ENCODE measurements around the gene DMBX1. TPM values are rescaled to one million over a fixed set of nuclear protein-coding genes. Genes with fewer than 3 reads are reported as not detected.

The DMBX1 gene
- total RNA-seq, 2 donors from 2014 or later = 5.7 to 16.6 TPM

DNA sequence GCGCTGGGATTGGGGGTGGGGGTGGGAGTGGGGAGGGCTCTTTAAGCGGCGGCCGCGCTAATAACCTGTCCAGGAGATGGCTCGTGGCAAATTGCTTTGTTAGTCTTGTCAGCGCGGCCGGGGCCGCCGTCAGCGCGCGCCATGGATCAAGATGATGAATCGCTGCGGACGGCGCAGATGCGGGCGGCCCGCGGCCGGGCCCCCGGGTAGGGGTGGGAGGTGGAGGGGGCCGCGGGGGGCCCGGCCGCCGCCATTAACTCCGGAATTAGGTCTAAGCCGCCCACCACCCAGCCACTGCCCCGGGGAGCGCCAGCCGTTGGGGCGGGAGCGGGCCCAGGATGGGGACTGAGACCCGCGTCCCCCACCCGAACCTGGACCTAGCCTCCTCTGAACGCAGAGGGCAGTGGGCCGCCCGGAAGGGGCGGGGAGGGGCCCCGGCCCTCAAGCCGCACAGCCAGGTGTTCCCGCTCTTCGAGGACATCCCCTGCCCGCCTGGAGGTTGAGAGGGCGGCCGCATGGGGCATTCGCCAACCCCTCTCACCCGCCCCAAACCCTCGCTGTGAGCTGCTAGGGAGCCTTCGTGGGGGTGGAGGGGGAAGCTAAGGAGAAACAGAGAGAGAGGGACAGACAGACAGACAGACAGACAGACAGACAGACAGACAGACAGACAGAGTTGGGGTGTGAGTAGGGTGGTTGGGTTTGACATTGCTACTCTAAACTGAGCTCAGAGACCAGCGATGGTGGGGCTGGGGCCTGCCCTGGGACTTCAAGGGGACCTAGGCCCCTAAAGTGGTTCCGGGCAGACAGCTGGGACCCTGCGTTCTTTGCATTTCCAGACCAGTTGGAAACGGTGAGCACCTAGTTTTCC lies 3.8 kb upstream of the DMBX1 start:
- H3K27me3 Mint-ChIP-seq (ENCODE audit: insufficient read depth) = peaks cover 98% of the 10 kb centered on the region
- Histone ChIP-seq H3K27ac (ENCODE audit: low read depth, low read length) (no peak overlapping the region), H3K36me3 (ENCODE audit: control insufficient read depth, insufficient read depth, low read length) (no peaks in the 10 kb centered on the region), H3K9me3 (ENCODE audit: control insufficient read depth, low read length) (no peaks in the 10 kb centered on the region), H3K4me3 (ENCODE audit: low read length) (no peak overlapping the region), H3K4me1 (ENCODE audit: control insufficient read depth, insufficient read depth, low read length) (peaks cover 11% of the 10 kb centered on the region), H3K27me3 (ENCODE audit: control insufficient read depth, insufficient read depth, low read length, poor library complexity, severe bottlenecking) (peaks cover 91% of the 10 kb centered on the region), H3K9ac (ENCODE audit: extremely low read depth, low read length, poor library complexity, severe bottlenecking) (no peak overlapping the region)
- peaks cover 44% of the 10 kb centered on the region for H3K4me1 Mint-ChIP-seq
- 10 to 17% methylated on average over 7 to 57 of the region's 58 CpGs for WGBS, 2 experiments (ENCODE audit: insufficient coverage in 1 of 2, insufficient read length in 1 of 2)
- TF ChIP-seq, protein P1, sequence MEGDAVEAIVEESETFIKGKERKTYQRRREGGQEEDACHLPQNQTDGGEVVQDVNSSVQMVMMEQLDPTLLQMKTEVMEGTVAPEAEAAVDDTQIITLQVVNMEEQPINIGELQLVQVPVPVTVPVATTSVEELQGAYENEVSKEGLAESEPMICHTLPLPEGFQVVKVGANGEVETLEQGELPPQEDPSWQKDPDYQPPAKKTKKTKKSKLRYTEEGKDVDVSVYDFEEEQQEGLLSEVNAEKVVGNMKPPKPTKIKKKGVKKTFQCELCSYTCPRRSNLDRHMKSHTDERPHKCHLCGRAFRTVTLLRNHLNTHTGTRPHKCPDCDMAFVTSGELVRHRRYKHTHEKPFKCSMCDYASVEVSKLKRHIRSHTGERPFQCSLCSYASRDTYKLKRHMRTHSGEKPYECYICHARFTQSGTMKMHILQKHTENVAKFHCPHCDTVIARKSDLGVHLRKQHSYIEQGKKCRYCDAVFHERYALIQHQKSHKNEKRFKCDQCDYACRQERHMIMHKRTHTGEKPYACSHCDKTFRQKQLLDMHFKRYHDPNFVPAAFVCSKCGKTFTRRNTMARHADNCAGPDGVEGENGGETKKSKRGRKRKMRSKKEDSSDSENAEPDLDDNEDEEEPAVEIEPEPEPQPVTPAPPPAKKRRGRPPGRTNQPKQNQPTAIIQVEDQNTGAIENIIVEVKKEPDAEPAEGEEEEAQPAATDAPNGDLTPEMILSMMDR (conservative IDR thresholded peaks at IDR 0.05) = no peak
- no peaks in the 10 kb centered on the region for H3K36me3 Mint-ChIP-seq (ENCODE audit: low read depth)
- peak overlapping the region; percentile 22 for H3K4me3 Mint-ChIP-seq
- no peak for DNase-seq
- no peaks in the 10 kb centered on the region for H3K9me3 Mint-ChIP-seq
- H3K27ac Mint-ChIP-seq = no peak overlapping the region

DNA sequence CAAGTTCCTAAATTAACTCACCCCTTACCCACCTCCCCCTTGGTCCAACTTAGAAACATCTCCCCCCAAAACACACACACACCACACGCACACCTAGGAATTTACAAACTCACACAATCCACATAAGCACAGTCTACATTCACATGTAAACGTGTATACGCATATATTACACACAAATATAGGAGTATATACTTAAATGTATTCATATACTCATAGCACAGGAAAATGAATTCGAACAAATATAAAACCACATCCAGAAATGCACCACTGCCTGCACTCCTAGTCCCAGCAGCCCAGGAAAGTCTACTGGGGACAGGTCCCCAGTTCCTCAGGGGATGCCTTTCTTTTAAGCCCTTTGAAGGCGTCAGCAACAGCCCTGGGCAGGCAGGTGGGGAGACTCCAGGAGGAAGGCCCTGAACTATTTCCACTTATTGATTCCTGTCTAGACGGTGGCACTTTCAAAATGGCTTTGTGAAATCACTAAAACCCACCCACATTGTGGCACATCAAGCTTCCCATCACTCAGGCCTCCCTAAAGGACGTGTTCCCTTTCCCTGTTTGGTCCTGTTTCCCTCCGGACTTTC lies 3.1 kb upstream of the DMBX1 start:
- Mint-ChIP-seq H3K4me3 (peak overlapping the region; percentile 22), H3K36me3 (ENCODE audit: low read depth) (no peaks in the 10 kb centered on the region), H3K27ac (no peak overlapping the region), H3K9me3 (no peaks in the 10 kb centered on the region), H3K27me3 (ENCODE audit: insufficient read depth) (peaks cover 99% of the 10 kb centered on the region), H3K4me1 (peaks cover 42% of the 10 kb centered on the region)
- no peaks in the 10 kb centered on the region for H3K9me3 ChIP-seq (ENCODE audit: control insufficient read depth, low read length)
- TF ChIP-seq, protein P1 (conservative IDR thresholded peaks at IDR 0.05) = no peak
- no peak overlapping the region for H3K4me3 ChIP-seq (ENCODE audit: low read length)
- no peak overlapping the region for H3K9ac ChIP-seq (ENCODE audit: extremely low read depth, low read length, poor library complexity, severe bottlenecking)
- H3K27ac ChIP-seq (ENCODE audit: low read depth, low read length) = no peak overlapping the region
- WGBS, 2 experiments (ENCODE audit: insufficient coverage in 1 of 2, insufficient read length in 1 of 2) = 75 to 82% methylated on average over 4 to 8 of the region's 8 CpGs
- no peak for DNase-seq
- no peaks in the 10 kb centered on the region for H3K36me3 ChIP-seq (ENCODE audit: control insufficient read depth, insufficient read depth, low read length)
- H3K4me1 ChIP-seq (ENCODE audit: control insufficient read depth, insufficient read depth, low read length) = peaks cover 6% of the 10 kb centered on the region
- H3K27me3 ChIP-seq (ENCODE audit: control insufficient read depth, insufficient read depth, low read length, poor library complexity, severe bottlenecking) = peaks cover 92% of the 10 kb centered on the region

DNA sequence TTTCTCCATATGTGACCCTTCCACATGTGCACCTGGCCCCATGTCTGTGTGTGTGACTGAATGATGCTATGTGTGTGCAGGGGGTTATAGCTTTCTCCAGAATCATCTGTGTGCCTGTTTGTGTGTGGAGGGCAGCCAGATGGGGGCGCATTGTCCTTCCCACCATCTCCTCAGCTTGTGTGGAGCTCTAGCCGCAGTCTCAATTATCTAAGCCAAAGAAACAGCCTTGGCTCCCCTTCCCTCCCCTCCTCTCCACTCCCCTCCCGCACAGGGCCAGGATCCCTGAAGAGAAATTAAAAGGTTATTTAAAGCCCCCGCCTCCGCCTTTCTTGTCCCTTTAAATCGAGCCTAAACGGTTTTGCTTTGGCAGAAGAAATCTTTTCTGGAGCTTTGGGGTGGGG lies 1.8 kb upstream of the DMBX1 start:
- Histone ChIP-seq H3K9me3 (ENCODE audit: control insufficient read depth, low read length) (no peaks in the 10 kb centered on the region), H3K9ac (ENCODE audit: extremely low read depth, low read length, poor library complexity, severe bottlenecking) (no peak overlapping the region), H3K4me1 (ENCODE audit: control insufficient read depth, insufficient read depth, low read length) (peaks cover 6% of the 10 kb centered on the region), H3K36me3 (ENCODE audit: control insufficient read depth, insufficient read depth, low read length) (no peaks in the 10 kb centered on the region), H3K27ac (ENCODE audit: low read depth, low read length) (no peak overlapping the region), H3K4me3 (ENCODE audit: low read length) (no peak overlapping the region), H3K27me3 (ENCODE audit: control insufficient read depth, insufficient read depth, low read length, poor library complexity, severe bottlenecking) (peaks cover 100% of the 10 kb centered on the region)
- Mint-ChIP-seq H3K9me3 (no peaks in the 10 kb centered on the region), H3K36me3 (ENCODE audit: low read depth) (no peaks in the 10 kb centered on the region), H3K27me3 (ENCODE audit: insufficient read depth) (peaks cover 99% of the 10 kb centered on the region), H3K4me1 (peaks cover 46% of the 10 kb centered on the region), H3K4me3 (peak overlapping the region; percentile 60), H3K27ac (no peak overlapping the region)
- peak; percentile 88 for DNase-seq
- TF ChIP-seq, protein P1 (conservative IDR thresholded peaks at IDR 0.05) = peak; percentile 77
- WGBS, 2 experiments (ENCODE audit: insufficient coverage in 1 of 2, insufficient read length in 1 of 2) = 3 to 4% methylated on average over 5 to 7 of the region's 7 CpGs

Measured in endodermal cell (in vitro differentiated cells).